Fibroblast of villous mesenchyme (primary cell): ENCODE results near the gene UBAP1. TPM values are rescaled to one million over a fixed set of nuclear protein-coding genes. Genes with fewer than 3 reads are reported as not detected.

Source experiments
- DNase-seq: peaks from one replicate; pipeline ENCODE4 v3.0.0-alpha.2; 2010; ENCODE audit warnings: low read depth
- H3K4me3 ChIP-seq: 2 replicates; pipeline ENCODE4 v1.5.1; 2011; ENCODE audit warnings: low read depth, mild to moderate bottlenecking, low read length
- CTCF ChIP-seq: IDR thresholded peaks from 2 replicates; pipeline ENCODE4 v1.5.1; 2012; ENCODE audit warnings: low read depth, mild to moderate bottlenecking, low read length; ENCODE audit not compliant: insufficient read depth
- total RNA-seq: library from RNA; depleted of rRNA; stranded (reverse); fragments of >200 nt; gene quantifications from 2 replicates; pipeline ENCODE4 v1.2.3, GENCODE V29; 2012

The UBAP1 gene
- total RNA-seq, 1 donor, result 51.0 TPM

GRCh38 chr9:34143116-34143515 is 35.7 kb upstream of the UBAP1 start:
- TF ChIP-seq CTCF, result no peak
- peak; percentile 22 for DNase-seq
- no peak overlapping the region for H3K4me3 ChIP-seq

GRCh38 chr9:34145165-34145564 is 33.7 kb upstream of the UBAP1 start:
- TF ChIP-seq CTCF, result no peak
- DNase-seq, result no peak
- H3K4me3 ChIP-seq, result no peak overlapping the region

GRCh38 chr9:34151398-34151797 is 27.4 kb upstream of the UBAP1 start:
- H3K4me3 ChIP-seq, result no peak overlapping the region
- no peak for DNase-seq
- no peak for TF ChIP-seq CTCF

GRCh38 chr9:34154057-34154456 is 24.8 kb upstream of the UBAP1 start:
- DNase-seq, result peak; percentile 9
- TF ChIP-seq CTCF, result no peak
- no peak overlapping the region for H3K4me3 ChIP-seq

- no peak for DNase-seq
- TF ChIP-seq CTCF, result no peak
- no peak overlapping the region for H3K4me3 ChIP-seq
Measured at GRCh38 chr9:34157318-34157717, 21.5 kb upstream of the UBAP1 start.

- no peak for TF ChIP-seq CTCF
- no peak overlapping the region for H3K4me3 ChIP-seq
- DNase-seq, result no peak
Measured at GRCh38 chr9:34157898-34158297, 20.9 kb upstream of the UBAP1 start.

- no peak overlapping the region for H3K4me3 ChIP-seq
- DNase-seq, result peak; percentile 92
- no peak for TF ChIP-seq CTCF
Measured at GRCh38 chr9:34158362-34158869, 20.4 kb upstream of the UBAP1 start.
